H1 (cell line): ENCODE measurements around the gene XRRA1. TPM values are rescaled to one million over a fixed set of nuclear protein-coding genes. Genes with fewer than 3 reads are reported as not detected.

ENCODE experiments used
- ASH2L ChIP-seq: fragments of 200-600, 300-600 bp; sonication (generic); IDR thresholded peaks from one replicate; pipeline ENCODE4 v1.7.1; 2017; ENCODE audit warnings: low read length
- ATF3 ChIP-seq: IDR thresholded peaks from 2 replicates; pipeline ENCODE4 v1.6.1; 2011; ENCODE audit warnings: low read depth, mild to moderate bottlenecking, low read length; ENCODE audit not compliant: insufficient read depth
- BCL11A ChIP-seq, 2 experiments: IDR thresholded peaks; one replicate each; pipeline ENCODE4 v1.6.1; 2011; ENCODE audit warnings: low read depth in 2 of 2, low read length in 2 of 2, mild to moderate bottlenecking in 2 of 2
- BRCA1 ChIP-seq: IDR thresholded peaks from 2 replicates; pipeline ENCODE4 v1.6.1; 2012; ENCODE audit warnings: low read depth, low read length, improper control_type of control experiment
- CEBPB ChIP-seq: IDR thresholded peaks from 2 replicates; pipeline ENCODE4 v1.6.1; 2012; ENCODE audit warnings: low read depth, low read length
- CHD7 ChIP-seq: fragments of 300-600 bp; sonication (generic); IDR thresholded peaks from 2 replicates; pipeline ENCODE4 v1.7.1; 2012; ENCODE audit warnings: low read length, moderate library complexity, mild to moderate bottlenecking, inconsistent platforms; ENCODE audit not compliant: insufficient replicate concordance
- CREB1 ChIP-seq: IDR thresholded peaks from 2 replicates; pipeline ENCODE4 v1.6.1; 2012; ENCODE audit warnings: inconsistent platforms
- EP300 ChIP-seq, 2 experiments: IDR thresholded peaks; 1 replicate in 1 of 2; 2 replicates in 1 of 2; pipeline ENCODE4 v1.6.1; 2011 to 2012; ENCODE audit warnings: low read depth in 2 of 2, low read length in 2 of 2, mild to moderate bottlenecking in 2 of 2, borderline replicate concordance in 1 of 2, inconsistent platforms in 1 of 2, moderate library complexity in 1 of 2
- FOSL1 ChIP-seq: IDR thresholded peaks from 2 replicates; pipeline ENCODE4 v1.6.1; 2011; ENCODE audit warnings: mild to moderate bottlenecking, low read depth, low read length, moderate library complexity; ENCODE audit not compliant: insufficient read depth
- KDM4A ChIP-seq: IDR thresholded peaks from one replicate; pipeline ENCODE4 v1.7.1; 2012; ENCODE audit warnings: low read depth, mild to moderate bottlenecking, moderate library complexity, low read length, inconsistent platforms; ENCODE audit not compliant: severe bottlenecking
- POLR2A ChIP-seq, 2 experiments: IDR thresholded peaks; 1 replicate in 1 of 2; 2 replicates in 1 of 2; pipeline ENCODE4 v1.6.1; 2011; ENCODE audit warnings: low read depth in 2 of 2, low read length in 2 of 2, mild to moderate bottlenecking in 2 of 2; ENCODE audit errors: control extremely low read depth in 1 of 2
- POU5F1 ChIP-seq: IDR thresholded peaks from 2 replicates; pipeline ENCODE4 v1.6.1; 2011; ENCODE audit warnings: low read depth, mild to moderate bottlenecking, low read length, moderate library complexity
- SIRT6 ChIP-seq: IDR thresholded peaks from one replicate; pipeline ENCODE4 v1.7.1; 2012; ENCODE audit warnings: low read length, inconsistent platforms
- polyA plus RNA-seq, 7 experiments: library from polyadenylated mRNA; depleted of rRNA in 3 of 7; stranded (reverse) in 5 of 7; unstranded in 2 of 7; fragments of >200 nt in 5 of 7; fragments of 200-250 nt in 2 of 7; gene quantifications; 1 replicate in 5 of 7; 2 replicates in 1 of 7; 4 replicates in 1 of 7; pipeline versions ENCODE4 v1.2.1 to v1.2.3, GENCODE V29; 2011 to 2013; ENCODE audit warnings: missing spikeins in 2 of 7, mixed read lengths in 2 of 7
- total RNA-seq: library from RNA; stranded (reverse); fragmentation: NEBNext Ultra II Directional; extraction: Animal tissue kit (Norgen Biotek cat#: 25700); gene quantifications from 2 replicates; pipeline ENCODE4 v1.2.1, GENCODE V29; 2021

Gene XRRA1
- total and polyA plus RNA-seq, 2 of the 8 experiments (the other 6 are each of a cell fraction or from before 2014, with no cell fraction given), result 2.1 to 7.1 TPM

- no peak for TF ChIP-seq CHD7
- no peak for TF ChIP-seq EP300 (IDR thresholded peaks at IDR 0.05; ENCODE audit: borderline replicate concordance in 1 of 2, low read depth in 2 of 2, low read length in 2 of 2)
- TF ChIP-seq SIRT6, result no peak
- no peak for TF ChIP-seq KDM4A
- no peak for TF ChIP-seq CREB1
- no peak for TF ChIP-seq POU5F1
- TF ChIP-seq BCL11A (IDR thresholded peaks at IDR 0.05; ENCODE audit: low read depth in 2 of 2, low read length in 2 of 2), result no peak
- TF ChIP-seq BRCA1, result no peak
- no peak for TF ChIP-seq ASH2L
- no peak for TF ChIP-seq POLR2A (IDR thresholded peaks at IDR 0.05; ENCODE audit: control extremely low read depth in 1 of 2, low read depth in 2 of 2, low read length in 2 of 2)
- TF ChIP-seq FOSL1, result no peak
- no peak for TF ChIP-seq ATF3
- no peak for TF ChIP-seq CEBPB
- TF ChIP-seq, all 59 proteins: peak for 0
Observed at GRCh38 chr11:74871037-74871436, 77.9 kb downstream of the XRRA1 start (continued).
